Kidney capillary endothelial cell (primary cell): ENCODE results near the gene PCGF3.

Experiments used
- DNase-seq: peaks from one replicate; pipeline ENCODE4 v3.0.0-alpha.2; 2018; ENCODE audit warnings: low spot score

PCGF3 gene

GRCh38 chr4:705278-706082 lies at the start of gene PCGF3:
PCGF3 (plus strand) TSS chr4:705832; CDS start chr4:733681, 27,849 bp downstream.
- DNase-seq: peak; percentile 90

- DNase-seq: no peak
These were observed 48.9 kb upstream of the PCGF3 start for GRCh38 chr4:656436-657337.

- DNase-seq: no peak
These were observed 48.2 kb upstream of the PCGF3 start for GRCh38 chr4:657338-657833.

GRCh38 chr4:657834-658667 lies 47.6 kb upstream of the PCGF3 start:
- no peak for DNase-seq

- no peak for DNase-seq
These were observed 46.7 kb upstream of the PCGF3 start for GRCh38 chr4:658681-659667.

GRCh38 chr4:659851-660250 lies 45.8 kb upstream of the PCGF3 start:
- DNase-seq: no peak

- no peak for DNase-seq
These were observed 45.2 kb upstream of the PCGF3 start for GRCh38 chr4:660401-660800.

- no peak for DNase-seq
These were observed 44.4 kb upstream of the PCGF3 start for GRCh38 chr4:661231-661630.

- no peak for DNase-seq
These were observed 43.5 kb upstream of the PCGF3 start for GRCh38 chr4:661881-662761.

- DNase-seq: no peak
These were observed 42.6 kb upstream of the PCGF3 start for GRCh38 chr4:663046-663437.

- DNase-seq: no peak
These were observed 41.9 kb upstream of the PCGF3 start for GRCh38 chr4:663438-664428.

GRCh38 chr4:664713-665231 lies 40.9 kb upstream of the PCGF3 start:
- no peak for DNase-seq

- no peak for DNase-seq
These were observed 40.3 kb upstream of the PCGF3 start for GRCh38 chr4:665381-665750.

- no peak for DNase-seq
These were observed 39.7 kb upstream of the PCGF3 start for GRCh38 chr4:665751-666435.

- no peak for DNase-seq
These were observed 39.2 kb upstream of the PCGF3 start for GRCh38 chr4:666436-666810.

GRCh38 chr4:666822-667544 lies 38.6 kb upstream of the PCGF3 start:
- DNase-seq: no peak

GRCh38 chr4:667545-667925 lies 38.1 kb upstream of the PCGF3 start:
- no peak for DNase-seq
